KOPT-K1 (cell line): ENCODE data around the gene HCN2.
"Not testable (repeated sequence)": the region's sequence is repeated elsewhere in the genome, so short reads cannot be mapped to it uniquely, and the experiment has no call there.

Experiments used
- H3K27ac ChIP-seq: fragments of 200-600 bp; sonication (generic); 2 replicates; pipeline ENCODE4 v1.5.1; 2016; ENCODE audit warnings: antibody characterized with exemption, mild to moderate bottlenecking, low read depth, low read length; ENCODE audit not compliant: poor library complexity, severe bottlenecking
- H3K36me3 ChIP-seq: fragments of 200-600 bp; sonication (generic); 2 replicates; pipeline ENCODE4 v1.5.1; 2017; ENCODE audit warnings: antibody characterized with exemption, mild to moderate bottlenecking, low read length, moderate library complexity; ENCODE audit not compliant: insufficient read depth
- H3K9me3 ChIP-seq: fragments of 200-600 bp; sonication (generic); 2 replicates; pipeline ENCODE4 v1.5.1; 2017; ENCODE audit warnings: antibody characterized with exemption, low read length, mild to moderate bottlenecking; ENCODE audit not compliant: insufficient read depth, poor library complexity, severe bottlenecking

The HCN2 gene

GRCh38 chr19:577439-578392, 12.0 kb upstream of the HCN2 start:
- Histone ChIP-seq H3K9me3 (no peaks in the 10 kb centered on the region), H3K27ac (no peak overlapping the region), H3K36me3 (peaks cover 53% of the 10 kb centered on the region)

- no peak overlapping the region for H3K27ac ChIP-seq
- H3K9me3 ChIP-seq: no peaks in the 10 kb centered on the region
- peaks cover 63% of the 10 kb centered on the region for H3K36me3 ChIP-seq
These were observed 10.4 kb upstream of the HCN2 start for GRCh38 chr19:579111-579841.

GRCh38 chr19:579842-580155, 9.9 kb upstream of the HCN2 start:
- Histone ChIP-seq H3K9me3 (no peaks in the 10 kb centered on the region), H3K36me3 (peaks cover 63% of the 10 kb centered on the region), H3K27ac (no peak overlapping the region)

- no peaks in the 10 kb centered on the region for H3K9me3 ChIP-seq
- H3K36me3 ChIP-seq: peaks cover 63% of the 10 kb centered on the region
- no peak overlapping the region for H3K27ac ChIP-seq
These were observed 9.3 kb upstream of the HCN2 start for GRCh38 chr19:580274-580835.

- Histone ChIP-seq H3K27ac (no peak overlapping the region), H3K36me3 (peaks cover 63% of the 10 kb centered on the region), H3K9me3 (no peaks in the 10 kb centered on the region)
These were observed 8.1 kb upstream of the HCN2 start for GRCh38 chr19:581399-582111.

- H3K27ac ChIP-seq: no peak overlapping the region
- peaks cover 53% of the 10 kb centered on the region for H3K36me3 ChIP-seq
- H3K9me3 ChIP-seq: no peaks in the 10 kb centered on the region
These were observed 7.0 kb upstream of the HCN2 start for GRCh38 chr19:582497-583197.

GRCh38 chr19:583198-583967, 6.3 kb upstream of the HCN2 start:
- Histone ChIP-seq H3K9me3 (no peaks in the 10 kb centered on the region), H3K27ac (no peak overlapping the region), H3K36me3 (peaks cover 46% of the 10 kb centered on the region)

GRCh38 chr19:583968-584239, 5.8 kb upstream of the HCN2 start:
- Histone ChIP-seq H3K9me3 (no peaks in the 10 kb centered on the region), H3K27ac (no peak overlapping the region), H3K36me3 (peaks cover 44% of the 10 kb centered on the region)

GRCh38 chr19:584240-585001, 5.3 kb upstream of the HCN2 start:
- Histone ChIP-seq H3K27ac (no peak overlapping the region), H3K9me3 (no peaks in the 10 kb centered on the region), H3K36me3 (peaks cover 39% of the 10 kb centered on the region)

- H3K36me3 ChIP-seq: peaks cover 32% of the 10 kb centered on the region
- not testable (repeated sequence) for H3K27ac ChIP-seq, H3K9me3 ChIP-seq
These were observed 4.5 kb upstream of the HCN2 start for GRCh38 chr19:585146-585545.

GRCh38 chr19:585551-586110, 4.0 kb upstream of the HCN2 start:
- Histone ChIP-seq H3K27ac (no peak overlapping the region), H3K9me3 (no peaks in the 10 kb centered on the region), H3K36me3 (peaks cover 27% of the 10 kb centered on the region)

- Histone ChIP-seq H3K36me3 (peaks cover 5% of the 10 kb centered on the region; the same call in 1 of the 2 replicates), H3K9me3 (no peaks in the 10 kb centered on the region), H3K27ac (no peak overlapping the region)
These were observed 1.5 kb upstream of the HCN2 start for GRCh38 chr19:588093-588740.
